Stimulated activated CD4-positive, alpha-beta T cell treated with anti-CD3 and anti-CD28 coated beads, Interleukin-4, amount 100 ng/mL, for 1 hour (primary cell): ENCODE data around the gene EIF4G3.

ENCODE experiments used
- DNase-seq: peaks from one replicate; pipeline ENCODE4 v3.0.0-alpha.2; 2020

EIF4G3 gene

GRCh38 chr1:20983297-20983889 lies 193.3 kb downstream of the EIF4G3 start:
- no peak for DNase-seq

GRCh38 chr1:20982316-20982715 lies 194.4 kb downstream of the EIF4G3 start:
- DNase-seq: no peak

- no peak for DNase-seq
Measured at GRCh38 chr1:20981915-20982314, 194.8 kb downstream of the EIF4G3 start.

- DNase-seq: no peak
Measured at GRCh38 chr1:20980051-20980450, 196.6 kb downstream of the EIF4G3 start.

GRCh38 chr1:20978413-20978812 lies 198.3 kb downstream of the EIF4G3 start:
- no peak for DNase-seq

GRCh38 chr1:20975668-20976067 lies 201.0 kb downstream of the EIF4G3 start:
- DNase-seq: no peak

GRCh38 chr1:20974951-20975350 lies 201.7 kb downstream of the EIF4G3 start:
- DNase-seq: no peak

GRCh38 chr1:20974069-20974468 lies 202.6 kb downstream of the EIF4G3 start:
- DNase-seq: no peak

GRCh38 chr1:20972855-20973254 lies 203.8 kb downstream of the EIF4G3 start:
- no peak for DNase-seq

GRCh38 chr1:20964540-20965484 lies 211.9 kb downstream of the EIF4G3 start:
- no peak for DNase-seq

GRCh38 chr1:20962576-20963258 lies 214.0 kb downstream of the EIF4G3 start:
- no peak for DNase-seq

GRCh38 chr1:20958430-20958829 lies 218.3 kb downstream of the EIF4G3 start:
- DNase-seq: no peak

GRCh38 chr1:20956272-20956671 lies 220.4 kb downstream of the EIF4G3 start:
- DNase-seq: no peak

GRCh38 chr1:20950679-20951078 lies 226.0 kb downstream of the EIF4G3 start:
- no peak for DNase-seq

GRCh38 chr1:20949871-20950590 lies 226.7 kb downstream of the EIF4G3 start:
- DNase-seq: no peak

GRCh38 chr1:20948101-20948500 lies 228.6 kb downstream of the EIF4G3 start:
- DNase-seq: no peak

GRCh38 chr1:20947409-20947808 lies 229.3 kb downstream of the EIF4G3 start:
- DNase-seq: no peak

- no peak for DNase-seq
Measured at GRCh38 chr1:20936621-20937020, 240.1 kb downstream of the EIF4G3 start.

- no peak for DNase-seq
Measured at GRCh38 chr1:20936216-20936615, 240.5 kb downstream of the EIF4G3 start.

- DNase-seq: no peak
Measured at GRCh38 chr1:20935717-20936116, 241.0 kb downstream of the EIF4G3 start.

GRCh38 chr1:20932437-20932977 lies 244.2 kb downstream of the EIF4G3 start:
- DNase-seq: peak; percentile 3

- DNase-seq: no peak
Measured at GRCh38 chr1:20931930-20932436, 244.7 kb downstream of the EIF4G3 start.

- DNase-seq: no peak
Measured at GRCh38 chr1:20930427-20930826, 246.3 kb downstream of the EIF4G3 start.
